B cell (primary cell): ENCODE results near the gene LRRC4C.

ENCODE experiments used
- EZH2 ChIP-seq: IDR thresholded peaks from 2 replicates; pipeline ENCODE4 v1.6.1; 2012; ENCODE audit warnings: borderline replicate concordance, low read depth, mild to moderate bottlenecking, moderate library complexity, low read length; ENCODE audit not compliant: insufficient read depth, poor library complexity, severe bottlenecking
- TF ChIP-seq, protein P1 (sequence below): fragments of 200-600 bp; IDR thresholded peaks from one replicate; pipeline ENCODE4 v1.8.0; 2022; ENCODE audit warnings: antibody characterized with exemption, mild to moderate bottlenecking

DNA sequence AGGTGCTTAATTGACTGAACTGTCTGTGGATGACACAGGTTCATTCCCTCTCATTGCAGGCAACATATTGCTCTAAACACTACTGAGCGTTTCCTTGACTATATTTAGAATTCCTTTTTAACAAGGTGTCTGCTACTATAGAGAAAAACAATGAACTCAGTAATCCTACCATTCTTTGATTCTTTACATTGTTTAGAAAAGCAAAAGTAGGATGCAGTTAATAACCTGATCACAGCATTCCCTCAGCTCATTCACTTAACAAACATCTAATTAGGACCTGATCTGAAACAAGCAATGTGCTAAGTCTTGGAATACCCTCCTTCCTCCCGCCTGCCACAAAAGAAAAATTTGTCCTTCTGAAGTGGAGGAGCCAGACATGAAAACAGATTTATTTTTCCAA lies 313.1 kb downstream of the LRRC4C start:
- TF ChIP-seq, protein P1, sequence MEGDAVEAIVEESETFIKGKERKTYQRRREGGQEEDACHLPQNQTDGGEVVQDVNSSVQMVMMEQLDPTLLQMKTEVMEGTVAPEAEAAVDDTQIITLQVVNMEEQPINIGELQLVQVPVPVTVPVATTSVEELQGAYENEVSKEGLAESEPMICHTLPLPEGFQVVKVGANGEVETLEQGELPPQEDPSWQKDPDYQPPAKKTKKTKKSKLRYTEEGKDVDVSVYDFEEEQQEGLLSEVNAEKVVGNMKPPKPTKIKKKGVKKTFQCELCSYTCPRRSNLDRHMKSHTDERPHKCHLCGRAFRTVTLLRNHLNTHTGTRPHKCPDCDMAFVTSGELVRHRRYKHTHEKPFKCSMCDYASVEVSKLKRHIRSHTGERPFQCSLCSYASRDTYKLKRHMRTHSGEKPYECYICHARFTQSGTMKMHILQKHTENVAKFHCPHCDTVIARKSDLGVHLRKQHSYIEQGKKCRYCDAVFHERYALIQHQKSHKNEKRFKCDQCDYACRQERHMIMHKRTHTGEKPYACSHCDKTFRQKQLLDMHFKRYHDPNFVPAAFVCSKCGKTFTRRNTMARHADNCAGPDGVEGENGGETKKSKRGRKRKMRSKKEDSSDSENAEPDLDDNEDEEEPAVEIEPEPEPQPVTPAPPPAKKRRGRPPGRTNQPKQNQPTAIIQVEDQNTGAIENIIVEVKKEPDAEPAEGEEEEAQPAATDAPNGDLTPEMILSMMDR: no peak
- TF ChIP-seq EZH2: no peak
